Naive B cell (primary cell): ENCODE results near the gene TACSTD2. TPM values are rescaled to one million over a fixed set of nuclear protein-coding genes. Genes with fewer than 3 reads are reported as not detected.
A peak's percentile ranks its signal among the peaks of the same experiment; 100 is the strongest.
"Not testable (repeated sequence)": the region's sequence is repeated elsewhere in the genome, so short reads cannot be mapped to it uniquely, and the experiment has no call there.

ENCODE experiments used
- ATAC-seq, 2 donors: fragments of 150-1000 bp; cut with Tn5 transposase; 2 replicates each; pipeline ENCODE4 v1.10.0; 2021; ENCODE audit warnings: low read depth in 2 of 2, mild to moderate bottlenecking in 2 of 2, moderate library complexity in 2 of 2
- DNase-seq: peaks from one replicate; pipeline ENCODE4 v3.0.0; 2022
- H3K27ac Mint-ChIP-seq, 6 donors: one replicate each; pipeline ENCODE4 v1.8.0; 2020 to 2022; ENCODE audit warnings: mild to moderate bottlenecking in 6 of 6, mixed read lengths in 6 of 6, moderate library complexity in 5 of 6, inconsistent platforms in 2 of 6
- H3K27me3 Mint-ChIP-seq, 3 donors: one replicate each; pipeline ENCODE4 v1.8.0; 2021 to 2022; ENCODE audit warnings: mixed read lengths in 3 of 3, mild to moderate bottlenecking in 1 of 3
- H3K36me3 Mint-ChIP-seq, 2 donors: one replicate each; pipeline ENCODE4 v1.8.0; 2020 to 2022; ENCODE audit warnings: mixed read lengths in 2 of 2, inconsistent platforms in 1 of 2, mild to moderate bottlenecking in 1 of 2
- H3K4me1 Mint-ChIP-seq, 3 donors: one replicate each; pipeline ENCODE4 v1.8.0; 2020 to 2022; ENCODE audit warnings: mixed read lengths in 3 of 3, inconsistent platforms in 1 of 3, mild to moderate bottlenecking in 1 of 3, moderate library complexity in 1 of 3
- H3K4me3 Mint-ChIP-seq, 8 donors: one replicate each; pipeline ENCODE4 v1.8.0; 2020 to 2022; ENCODE audit warnings: mild to moderate bottlenecking in 8 of 8, mixed read lengths in 8 of 8, moderate library complexity in 8 of 8, inconsistent platforms in 2 of 8
- H3K9me3 Mint-ChIP-seq, 7 donors: one replicate each; pipeline ENCODE4 v1.8.0; 2020 to 2022; ENCODE audit warnings: mixed read lengths in 7 of 7, mild to moderate bottlenecking in 5 of 7, inconsistent platforms in 2 of 7, moderate library complexity in 1 of 7
- polyA plus RNA-seq, 6 donors: library from polyadenylated mRNA; unstranded; fragments of 300-500 nt; fragmentation: Illumina TruSeq; gene quantifications; one replicate each; pipeline ENCODE4 v1.2.3, GENCODE V29; 2021; ENCODE audit warnings: low read depth in 6 of 6

Gene TACSTD2
- not detected for polyA plus RNA-seq

GRCh38 chr1:58576727-58577653 lies at the start of gene TACSTD2:
Gene TACSTD2, minus strand, starts transcription at chr1:58577252. Its CDS starts 96 bp downstream, at chr1:58577156.
- H3K9me3 Mint-ChIP-seq = peaks cover 0 to 8% (median 3%) of the 10 kb centered on the region in 7 donors
- H3K27ac Mint-ChIP-seq = peak within 1 kb of the TSS in 1 of 6 donors; percentile 18
- H3K36me3 Mint-ChIP-seq = peaks cover 0 to 16% of the 10 kb centered on the region in 2 donors
- peaks cover 62 to 68% (median 65%) of the 10 kb centered on the region in 3 donors for H3K27me3 Mint-ChIP-seq
- DNase-seq (no peak), ATAC-seq (no peak)
- H3K4me1 Mint-ChIP-seq = peaks cover 13 to 20% (median 16%) of the 10 kb centered on the region in 3 donors
- H3K4me3 Mint-ChIP-seq = peak within 1 kb of the TSS; percentile 37 to 88 (median 78)

- Mint-ChIP-seq H3K9me3 (peaks cover 0 to 8% (median under 1%) of the 10 kb centered on the region in 7 donors), H3K27ac (no peak overlapping the region), H3K4me3 (no peak overlapping the region), H3K27me3 (peaks cover 0 to 16% (median 3%) of the 10 kb centered on the region in 3 donors), H3K36me3 (peaks cover 0 to 2% of the 10 kb centered on the region in 2 donors), H3K4me1 (no peaks in the 10 kb centered on the region)
- DNase-seq = no peak
- no peak for ATAC-seq
These were observed 49.2 kb upstream of the TACSTD2 start for GRCh38 chr1:58626293-58626692.

- H3K4me3 Mint-ChIP-seq, H3K27ac Mint-ChIP-seq, H3K9me3 Mint-ChIP-seq, H3K36me3 Mint-ChIP-seq, DNase-seq, H3K4me1 Mint-ChIP-seq, ATAC-seq: not testable (repeated sequence)
- H3K27me3 Mint-ChIP-seq = peaks cover under 1 to 23% (median 7%) of the 10 kb centered on the region in 3 donors
These were observed 46.2 kb upstream of the TACSTD2 start for GRCh38 chr1:58623259-58623658.

GRCh38 chr1:58622571-58622970 lies 45.5 kb upstream of the TACSTD2 start:
- Mint-ChIP-seq H3K4me1 (no peaks in the 10 kb centered on the region), H3K4me3 (no peak overlapping the region), H3K36me3 (no peaks in the 10 kb centered on the region), H3K27ac (peak overlapping the region in 2 of 6 donors; percentile 39 to 56), H3K27me3 (peaks cover 6 to 29% (median 7%) of the 10 kb centered on the region in 3 donors), H3K9me3 (no peaks in the 10 kb centered on the region)
- no peak for ATAC-seq
- no peak for DNase-seq

- H3K9me3 Mint-ChIP-seq = no peaks in the 10 kb centered on the region
- DNase-seq = no peak
- H3K36me3 Mint-ChIP-seq = no peaks in the 10 kb centered on the region
- H3K4me1 Mint-ChIP-seq = no peaks in the 10 kb centered on the region
- ATAC-seq = no peak
- peaks cover 6 to 39% (median 7%) of the 10 kb centered on the region in 3 donors for H3K27me3 Mint-ChIP-seq
- peak overlapping the region in 1 of 6 donors; percentile 13 for H3K27ac Mint-ChIP-seq
- no peak overlapping the region for H3K4me3 Mint-ChIP-seq
These were observed 44.3 kb upstream of the TACSTD2 start for GRCh38 chr1:58621391-58621790.

- H3K4me3 Mint-ChIP-seq = no peak overlapping the region
- H3K27me3 Mint-ChIP-seq = peaks cover 7 to 41% (median 10%) of the 10 kb centered on the region in 3 donors
- H3K36me3 Mint-ChIP-seq = no peaks in the 10 kb centered on the region
- no peaks in the 10 kb centered on the region for H3K4me1 Mint-ChIP-seq
- no peak for ATAC-seq
- DNase-seq = no peak
- no peak overlapping the region for H3K27ac Mint-ChIP-seq
- H3K9me3 Mint-ChIP-seq = no peaks in the 10 kb centered on the region
These were observed 43.9 kb upstream of the TACSTD2 start for GRCh38 chr1:58620926-58621325.

- Mint-ChIP-seq H3K27me3 (peaks cover 5 to 41% (median 16%) of the 10 kb centered on the region in 3 donors), H3K9me3 (no peaks in the 10 kb centered on the region), H3K27ac (no peak overlapping the region), H3K36me3 (no peaks in the 10 kb centered on the region), H3K4me3 (no peak overlapping the region), H3K4me1 (no peaks in the 10 kb centered on the region)
- ATAC-seq = no peak
- no peak for DNase-seq
These were observed 43.2 kb upstream of the TACSTD2 start for GRCh38 chr1:58620259-58620658.

- H3K4me1 Mint-ChIP-seq = no peaks in the 10 kb centered on the region
- H3K4me3 Mint-ChIP-seq = no peak overlapping the region
- H3K27ac Mint-ChIP-seq = peak overlapping the region in 1 of 6 donors; percentile 34
- peaks cover 4 to 40% (median 17%) of the 10 kb centered on the region in 3 donors for H3K27me3 Mint-ChIP-seq
- no peaks in the 10 kb centered on the region for H3K9me3 Mint-ChIP-seq
- H3K36me3 Mint-ChIP-seq = no peaks in the 10 kb centered on the region
- ATAC-seq = no peak
- DNase-seq = no peak
These were observed 42.4 kb upstream of the TACSTD2 start for GRCh38 chr1:58619286-58620054.

GRCh38 chr1:58618303-58618702 lies 41.3 kb upstream of the TACSTD2 start:
- ATAC-seq = no peak

GRCh38 chr1:58611861-58612385 lies 34.9 kb upstream of the TACSTD2 start:
- no peak overlapping the region for H3K27ac Mint-ChIP-seq
- DNase-seq (no peak), ATAC-seq (no peak)
- no peaks in the 10 kb centered on the region for H3K4me1 Mint-ChIP-seq
- H3K4me3 Mint-ChIP-seq = no peak overlapping the region
- peaks cover 18 to 73% (median 41%) of the 10 kb centered on the region in 3 donors for H3K27me3 Mint-ChIP-seq
- H3K9me3 Mint-ChIP-seq = peaks cover 0 to 7% (median 4%) of the 10 kb centered on the region in 7 donors
- H3K36me3 Mint-ChIP-seq = no peaks in the 10 kb centered on the region

More at GRCh38 chr1:58618303-58618702, 41.3 kb upstream of the TACSTD2 start:
- no peaks in the 10 kb centered on the region for H3K36me3 Mint-ChIP-seq
- peaks cover 4 to 45% (median 17%) of the 10 kb centered on the region in 3 donors for H3K27me3 Mint-ChIP-seq
- no peaks in the 10 kb centered on the region for H3K4me1 Mint-ChIP-seq
- H3K9me3 Mint-ChIP-seq = no peaks in the 10 kb centered on the region
- no peak overlapping the region for H3K4me3 Mint-ChIP-seq
- no peak overlapping the region for H3K27ac Mint-ChIP-seq
- no peak for DNase-seq

GRCh38 chr1:58608945-58609344 lies 31.9 kb upstream of the TACSTD2 start:
- peaks cover 13 to 33% (median 20%) of the 10 kb centered on the region in 7 donors for H3K9me3 Mint-ChIP-seq
- H3K36me3 Mint-ChIP-seq = peaks cover 6 to 8% of the 10 kb centered on the region in 2 donors
- no peak overlapping the region for H3K4me3 Mint-ChIP-seq
- no peak for ATAC-seq
- H3K27ac Mint-ChIP-seq = no peak overlapping the region
- no peaks in the 10 kb centered on the region for H3K4me1 Mint-ChIP-seq
- no peak for DNase-seq
- peaks cover 32 to 59% (median 42%) of the 10 kb centered on the region in 3 donors for H3K27me3 Mint-ChIP-seq

GRCh38 chr1:58608297-58608696 lies 31.2 kb upstream of the TACSTD2 start:
- no peak for DNase-seq
- no peak for ATAC-seq
- H3K27ac Mint-ChIP-seq = no peak overlapping the region
- H3K36me3 Mint-ChIP-seq = peaks cover 6 to 8% of the 10 kb centered on the region in 2 donors
- H3K9me3 Mint-ChIP-seq = peaks cover 15 to 39% (median 23%) of the 10 kb centered on the region in 7 donors
- H3K27me3 Mint-ChIP-seq = peaks cover 37 to 59% (median 45%) of the 10 kb centered on the region in 3 donors
- H3K4me3 Mint-ChIP-seq = no peak overlapping the region
- H3K4me1 Mint-ChIP-seq = no peaks in the 10 kb centered on the region

- Mint-ChIP-seq H3K36me3 (peaks cover 6 to 8% of the 10 kb centered on the region in 2 donors), H3K4me1 (no peaks in the 10 kb centered on the region), H3K9me3 (peaks cover 15 to 46% (median 27%) of the 10 kb centered on the region in 7 donors), H3K4me3 (no peak overlapping the region), H3K27ac (no peak overlapping the region), H3K27me3 (peaks cover 40 to 58% (median 51%) of the 10 kb centered on the region in 3 donors)
- DNase-seq (no peak), ATAC-seq (no peak)
These were observed 30.3 kb upstream of the TACSTD2 start for GRCh38 chr1:58607391-58607790.
